WTC11 (cell line): ENCODE results near the gene GAS2L3.

ENCODE experiments used
- ELF4 ChIP-seq: sonication (generic); formaldehyde crosslinking; IDR thresholded peaks from 2 replicates; pipeline ENCODE4 v1.8.1; 2022; ENCODE audit warnings: low read depth, mild to moderate bottlenecking, moderate library complexity, missing genetic modification reagents
- EMX1 ChIP-seq: fragments of 250-450 bp; sonication (Bioruptor Pico); IDR thresholded peaks from 2 replicates; pipeline ENCODE4 v1.8.0; 2021; ENCODE audit warnings: mild to moderate bottlenecking
- FOXJ3 ChIP-seq: sonication (generic); formaldehyde crosslinking; IDR thresholded peaks from 2 replicates; pipeline ENCODE4 v1.9.0; 2021; ENCODE audit warnings: missing genetic modification reagents, mild to moderate bottlenecking, borderline replicate concordance
- JUN ChIP-seq: sonication (generic); formaldehyde crosslinking; IDR thresholded peaks from 2 replicates; pipeline ENCODE4 v1.8.0; 2023; ENCODE audit warnings: mild to moderate bottlenecking, missing genetic modification reagents
- NR2C2 ChIP-seq: sonication (generic); formaldehyde crosslinking; IDR thresholded peaks from 2 replicates; pipeline ENCODE4 v1.8.0; 2022; ENCODE audit warnings: mild to moderate bottlenecking, missing genetic modification reagents
- TEAD4 ChIP-seq: sonication (generic); formaldehyde crosslinking; IDR thresholded peaks from 2 replicates; pipeline ENCODE4 v1.8.0; 2022; ENCODE audit warnings: mild to moderate bottlenecking, missing genetic modification reagents
- ZBTB21 ChIP-seq: sonication (generic); formaldehyde crosslinking; IDR thresholded peaks from 2 replicates; pipeline ENCODE4 v1.8.1; 2023; ENCODE audit warnings: mild to moderate bottlenecking, missing genetic modification reagents, borderline replicate concordance
- ZNF138 ChIP-seq: sonication (generic); formaldehyde crosslinking; conservative IDR thresholded peaks from 2 replicates; pipeline ENCODE4 v1.8.1; 2022; ENCODE audit warnings: mild to moderate bottlenecking, moderate library complexity, missing genetic modification reagents
- TF ChIP-seq, protein P1 (sequence below): fragments of 200-600 bp; IDR thresholded peaks from 2 replicates; pipeline ENCODE4 v1.8.0; 2022; ENCODE audit warnings: antibody characterized with exemption
- TF ChIP-seq, protein P2 (sequence below): sonication (generic); formaldehyde crosslinking; IDR thresholded peaks from 2 replicates; pipeline ENCODE4 v1.8.0; 2022; ENCODE audit warnings: mild to moderate bottlenecking, missing genetic modification reagents
- TF ChIP-seq, protein P3 (sequence below): sonication (generic); formaldehyde crosslinking; IDR thresholded peaks from 2 replicates; pipeline ENCODE4 v1.8.1; 2023; ENCODE audit warnings: mild to moderate bottlenecking, moderate library complexity, missing genetic modification reagents
- TF ChIP-seq, protein P4 (sequence below): sonication (generic); formaldehyde crosslinking; IDR thresholded peaks from 2 replicates; pipeline ENCODE4 v1.8.0; 2023; ENCODE audit warnings: mild to moderate bottlenecking, missing genetic modification reagents

DNA sequence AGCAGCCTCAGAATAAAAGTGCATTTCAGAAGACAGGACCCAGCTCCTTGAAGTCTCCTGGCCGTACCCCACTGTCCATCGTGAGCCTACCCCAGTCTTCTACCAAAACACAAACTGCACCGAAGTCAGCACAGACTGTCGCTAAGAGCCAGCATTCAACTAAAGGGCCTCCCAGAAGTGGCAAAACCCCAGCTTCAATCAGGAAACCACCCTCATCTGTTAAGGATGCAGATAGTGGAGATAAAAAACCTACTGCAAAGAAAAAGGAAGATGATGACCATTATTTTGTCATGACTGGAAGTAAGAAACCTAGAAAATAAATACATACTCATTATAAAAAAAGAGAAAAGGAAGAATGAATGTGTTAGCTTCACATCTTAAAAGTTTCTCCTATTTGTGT is 51.1 kb downstream of the GAS2L3 start:
- no peak for TF ChIP-seq ZBTB21 (CRISPR knock-in tag)
- TF ChIP-seq, protein P1, sequence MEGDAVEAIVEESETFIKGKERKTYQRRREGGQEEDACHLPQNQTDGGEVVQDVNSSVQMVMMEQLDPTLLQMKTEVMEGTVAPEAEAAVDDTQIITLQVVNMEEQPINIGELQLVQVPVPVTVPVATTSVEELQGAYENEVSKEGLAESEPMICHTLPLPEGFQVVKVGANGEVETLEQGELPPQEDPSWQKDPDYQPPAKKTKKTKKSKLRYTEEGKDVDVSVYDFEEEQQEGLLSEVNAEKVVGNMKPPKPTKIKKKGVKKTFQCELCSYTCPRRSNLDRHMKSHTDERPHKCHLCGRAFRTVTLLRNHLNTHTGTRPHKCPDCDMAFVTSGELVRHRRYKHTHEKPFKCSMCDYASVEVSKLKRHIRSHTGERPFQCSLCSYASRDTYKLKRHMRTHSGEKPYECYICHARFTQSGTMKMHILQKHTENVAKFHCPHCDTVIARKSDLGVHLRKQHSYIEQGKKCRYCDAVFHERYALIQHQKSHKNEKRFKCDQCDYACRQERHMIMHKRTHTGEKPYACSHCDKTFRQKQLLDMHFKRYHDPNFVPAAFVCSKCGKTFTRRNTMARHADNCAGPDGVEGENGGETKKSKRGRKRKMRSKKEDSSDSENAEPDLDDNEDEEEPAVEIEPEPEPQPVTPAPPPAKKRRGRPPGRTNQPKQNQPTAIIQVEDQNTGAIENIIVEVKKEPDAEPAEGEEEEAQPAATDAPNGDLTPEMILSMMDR, result no peak
- TF ChIP-seq, protein P2, sequence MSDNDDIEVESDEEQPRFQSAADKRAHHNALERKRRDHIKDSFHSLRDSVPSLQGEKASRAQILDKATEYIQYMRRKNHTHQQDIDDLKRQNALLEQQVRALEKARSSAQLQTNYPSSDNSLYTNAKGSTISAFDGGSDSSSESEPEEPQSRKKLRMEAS (CRISPR knock-in tag), result no peak
- TF ChIP-seq, protein P3, sequence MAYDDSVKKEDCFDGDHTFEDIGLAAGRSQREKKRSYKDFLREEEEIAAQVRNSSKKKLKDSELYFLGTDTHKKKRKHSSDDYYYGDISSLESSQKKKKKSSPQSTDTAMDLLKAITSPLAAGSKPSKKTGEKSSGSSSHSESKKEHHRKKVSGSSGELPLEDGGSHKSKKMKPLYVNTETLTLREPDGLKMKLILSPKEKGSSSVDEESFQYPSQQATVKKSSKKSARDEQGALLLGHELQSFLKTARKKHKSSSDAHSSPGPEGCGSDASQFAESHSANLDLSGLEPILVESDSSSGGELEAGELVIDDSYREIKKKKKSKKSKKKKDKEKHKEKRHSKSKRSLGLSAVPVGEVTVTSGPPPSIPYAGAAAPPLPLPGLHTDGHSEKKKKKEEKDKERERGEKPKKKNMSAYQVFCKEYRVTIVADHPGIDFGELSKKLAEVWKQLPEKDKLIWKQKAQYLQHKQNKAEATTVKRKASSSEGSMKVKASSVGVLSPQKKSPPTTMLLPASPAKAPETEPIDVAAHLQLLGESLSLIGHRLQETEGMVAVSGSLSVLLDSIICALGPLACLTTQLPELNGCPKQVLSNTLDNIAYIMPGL (CRISPR knock-in tag), result no peak
- no peak for TF ChIP-seq TEAD4
- no peak for TF ChIP-seq JUN (CRISPR knock-in tag)
- no peak for TF ChIP-seq EMX1
- no peak for TF ChIP-seq NR2C2 (CRISPR knock-in tag)
- no peak for TF ChIP-seq ELF4 (CRISPR knock-in tag)
- TF ChIP-seq FOXJ3 (CRISPR knock-in tag), result no peak
- TF ChIP-seq, protein P4, sequence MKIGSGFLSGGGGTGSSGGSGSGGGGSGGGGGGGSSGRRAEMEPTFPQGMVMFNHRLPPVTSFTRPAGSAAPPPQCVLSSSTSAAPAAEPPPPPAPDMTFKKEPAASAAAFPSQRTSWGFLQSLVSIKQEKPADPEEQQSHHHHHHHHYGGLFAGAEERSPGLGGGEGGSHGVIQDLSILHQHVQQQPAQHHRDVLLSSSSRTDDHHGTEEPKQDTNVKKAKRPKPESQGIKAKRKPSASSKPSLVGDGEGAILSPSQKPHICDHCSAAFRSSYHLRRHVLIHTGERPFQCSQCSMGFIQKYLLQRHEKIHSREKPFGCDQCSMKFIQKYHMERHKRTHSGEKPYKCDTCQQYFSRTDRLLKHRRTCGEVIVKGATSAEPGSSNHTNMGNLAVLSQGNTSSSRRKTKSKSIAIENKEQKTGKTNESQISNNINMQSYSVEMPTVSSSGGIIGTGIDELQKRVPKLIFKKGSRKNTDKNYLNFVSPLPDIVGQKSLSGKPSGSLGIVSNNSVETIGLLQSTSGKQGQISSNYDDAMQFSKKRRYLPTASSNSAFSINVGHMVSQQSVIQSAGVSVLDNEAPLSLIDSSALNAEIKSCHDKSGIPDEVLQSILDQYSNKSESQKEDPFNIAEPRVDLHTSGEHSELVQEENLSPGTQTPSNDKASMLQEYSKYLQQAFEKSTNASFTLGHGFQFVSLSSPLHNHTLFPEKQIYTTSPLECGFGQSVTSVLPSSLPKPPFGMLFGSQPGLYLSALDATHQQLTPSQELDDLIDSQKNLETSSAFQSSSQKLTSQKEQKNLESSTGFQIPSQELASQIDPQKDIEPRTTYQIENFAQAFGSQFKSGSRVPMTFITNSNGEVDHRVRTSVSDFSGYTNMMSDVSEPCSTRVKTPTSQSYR (CRISPR knock-in tag), result no peak
- TF ChIP-seq ZNF138 (CRISPR knock-in tag), result no peak
